ENCODE results near the gene SHANK1.

Gene SHANK1

DNA sequence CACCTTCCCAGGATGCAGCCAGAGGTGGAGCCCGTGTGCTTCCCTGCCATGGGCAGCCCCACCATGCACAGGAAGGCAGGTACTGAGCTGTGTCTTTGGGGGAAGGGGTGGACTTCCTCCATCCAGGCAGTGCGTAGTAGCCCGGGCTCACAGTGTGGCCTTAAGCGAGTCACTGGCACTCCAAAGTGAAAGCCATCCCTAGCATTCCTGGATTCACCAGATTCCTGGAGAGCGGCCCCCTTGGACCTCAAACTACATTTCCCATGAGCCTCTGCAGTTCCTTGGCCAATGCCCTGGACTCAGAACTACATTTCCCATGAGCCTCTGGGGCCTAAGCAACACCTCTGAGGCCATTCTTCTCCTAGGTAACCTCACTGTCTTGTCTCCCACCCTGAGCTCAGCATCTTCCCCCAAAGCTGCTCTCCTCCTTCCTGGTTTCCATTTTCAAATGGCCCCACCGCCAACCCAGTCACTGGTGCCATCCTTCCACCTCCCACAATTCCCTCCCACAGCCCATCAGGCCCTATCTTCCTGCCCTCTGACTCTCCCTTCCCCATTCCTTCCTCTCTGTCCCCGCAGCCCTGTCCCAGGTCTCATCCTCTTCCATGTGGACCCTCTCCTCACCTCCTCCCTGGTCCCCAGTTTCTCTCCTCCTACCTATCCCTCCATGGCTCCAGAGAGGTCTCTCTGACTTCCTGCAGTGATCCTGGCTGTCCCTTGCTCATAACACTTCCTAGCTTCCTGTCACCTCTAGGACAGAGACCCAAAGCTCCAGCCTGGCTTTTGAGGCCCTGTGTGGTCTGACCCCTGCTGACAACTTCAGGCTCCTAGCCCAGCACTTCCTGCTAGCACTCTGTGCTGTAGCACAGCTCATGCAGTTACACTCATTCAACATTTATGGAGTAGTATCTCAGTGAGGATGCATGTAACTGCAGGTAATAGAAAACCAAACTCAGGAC is 69.9 kb downstream of the SHANK1 start, which contains the start of gene C19orf81:
Gene C19orf81, plus strand, starts transcription at position 13 of the 959 bp plus-strand sequence. Its CDS starts 0 bp downstream, at position 13.
- Histone ChIP-seq H3K9ac (ENCODE audit: low read length) (no peak within 1 kb of the TSS), H3K27ac (ENCODE audit: low read depth, low read length) (no peak within 1 kb of the TSS), H3K4me3 (ENCODE audit: low read depth in 1 of 2, low read length in 2 of 2) (no peak within 1 kb of the TSS), H3K36me3 (ENCODE audit: insufficient read depth, low read length) (no peaks in the 10 kb centered on the region), H3K9me3 (ENCODE audit: low read length) (peaks cover 1% of the 10 kb centered on the region), H3K4me1 (ENCODE audit: insufficient read depth, low read length) (no peaks in the 10 kb centered on the region), H3K27me3 (ENCODE audit: control insufficient read depth in 1 of 2, insufficient read depth in 2 of 2, low read length in 2 of 2) (peaks cover 13 to 23% of the 10 kb centered on the region in 2 donors)

DNA sequence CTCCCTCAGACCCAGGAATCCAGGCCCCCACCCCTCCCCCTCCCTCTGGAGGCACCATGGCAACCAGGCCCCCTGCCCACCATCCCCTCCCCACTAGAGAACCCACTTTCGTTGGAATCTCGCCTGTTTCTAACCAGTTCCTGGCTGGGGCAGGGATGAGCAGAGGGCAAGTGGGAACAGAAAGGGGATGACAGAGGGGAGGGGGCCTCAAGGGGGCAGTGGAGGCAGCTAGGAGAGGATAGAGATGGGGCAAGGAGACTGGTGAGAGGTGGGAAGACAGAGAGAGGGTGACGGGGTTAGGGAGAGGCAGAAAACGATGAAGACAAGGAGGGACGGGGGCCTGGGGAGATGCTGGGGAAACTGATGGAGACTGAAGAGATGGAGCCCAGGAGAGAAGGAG is 70.9 kb downstream of the SHANK1 start:
- no peak overlapping the region for H3K4me3 ChIP-seq (ENCODE audit: low read depth in 1 of 2, low read length in 2 of 2)
- no peaks in the 10 kb centered on the region for H3K4me1 ChIP-seq (ENCODE audit: insufficient read depth, low read length)
- H3K27me3 ChIP-seq (ENCODE audit: control insufficient read depth in 1 of 2, insufficient read depth in 2 of 2, low read length in 2 of 2): peaks cover 13 to 23% of the 10 kb centered on the region in 2 donors
- no peak overlapping the region for H3K27ac ChIP-seq (ENCODE audit: low read depth, low read length)
- H3K9me3 ChIP-seq (ENCODE audit: low read length): no peaks in the 10 kb centered on the region
- H3K36me3 ChIP-seq (ENCODE audit: insufficient read depth, low read length): no peaks in the 10 kb centered on the region
- no peak overlapping the region for H3K9ac ChIP-seq (ENCODE audit: low read length)

DNA sequence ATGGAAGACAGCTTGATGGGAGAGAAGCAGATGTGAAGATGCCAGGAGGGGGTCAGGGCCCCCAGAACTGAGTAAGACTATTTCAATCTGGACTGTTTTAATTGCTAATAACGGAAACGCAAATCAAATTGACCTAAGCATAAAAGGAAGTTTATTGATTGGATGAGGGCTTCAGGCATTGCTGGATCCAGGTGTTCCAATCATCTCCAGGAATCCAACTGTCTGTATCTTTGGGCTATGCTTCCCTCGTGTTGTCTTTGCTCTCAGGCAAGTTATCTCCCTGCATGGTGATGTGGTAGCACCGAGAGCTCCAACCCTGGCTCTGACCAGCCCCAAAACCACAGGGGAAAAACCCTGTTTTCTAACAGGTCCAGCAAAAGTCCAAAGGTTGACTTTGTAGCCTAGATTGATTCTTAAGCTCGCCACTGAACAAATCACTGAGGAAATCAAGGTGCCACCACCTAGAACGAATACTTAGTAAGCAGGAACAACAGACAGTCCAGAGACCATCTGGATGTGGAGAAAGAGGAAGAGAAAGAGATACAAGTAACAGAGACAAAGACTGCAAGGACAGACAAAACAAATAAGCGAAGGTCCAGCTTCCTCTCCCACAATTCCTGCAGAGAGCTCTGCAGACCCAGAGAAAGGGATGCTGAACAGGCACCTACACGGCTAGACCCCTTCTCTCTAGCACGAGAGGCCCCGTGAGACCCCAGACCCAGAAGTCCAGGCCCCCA is 71.6 kb downstream of the SHANK1 start:
- no peaks in the 10 kb centered on the region for H3K36me3 ChIP-seq (ENCODE audit: insufficient read depth, low read length)
- H3K9me3 ChIP-seq (ENCODE audit: low read length): no peaks in the 10 kb centered on the region
- no peak overlapping the region for H3K27ac ChIP-seq (ENCODE audit: low read depth, low read length)
- no peak overlapping the region for H3K9ac ChIP-seq (ENCODE audit: low read length)
- no peaks in the 10 kb centered on the region for H3K4me1 ChIP-seq (ENCODE audit: insufficient read depth, low read length)
- peaks cover 13 to 23% of the 10 kb centered on the region in 2 donors for H3K27me3 ChIP-seq (ENCODE audit: control insufficient read depth in 1 of 2, insufficient read depth in 2 of 2, low read length in 2 of 2)
- H3K4me3 ChIP-seq (ENCODE audit: low read depth in 1 of 2, low read length in 2 of 2): no peak overlapping the region

DNA sequence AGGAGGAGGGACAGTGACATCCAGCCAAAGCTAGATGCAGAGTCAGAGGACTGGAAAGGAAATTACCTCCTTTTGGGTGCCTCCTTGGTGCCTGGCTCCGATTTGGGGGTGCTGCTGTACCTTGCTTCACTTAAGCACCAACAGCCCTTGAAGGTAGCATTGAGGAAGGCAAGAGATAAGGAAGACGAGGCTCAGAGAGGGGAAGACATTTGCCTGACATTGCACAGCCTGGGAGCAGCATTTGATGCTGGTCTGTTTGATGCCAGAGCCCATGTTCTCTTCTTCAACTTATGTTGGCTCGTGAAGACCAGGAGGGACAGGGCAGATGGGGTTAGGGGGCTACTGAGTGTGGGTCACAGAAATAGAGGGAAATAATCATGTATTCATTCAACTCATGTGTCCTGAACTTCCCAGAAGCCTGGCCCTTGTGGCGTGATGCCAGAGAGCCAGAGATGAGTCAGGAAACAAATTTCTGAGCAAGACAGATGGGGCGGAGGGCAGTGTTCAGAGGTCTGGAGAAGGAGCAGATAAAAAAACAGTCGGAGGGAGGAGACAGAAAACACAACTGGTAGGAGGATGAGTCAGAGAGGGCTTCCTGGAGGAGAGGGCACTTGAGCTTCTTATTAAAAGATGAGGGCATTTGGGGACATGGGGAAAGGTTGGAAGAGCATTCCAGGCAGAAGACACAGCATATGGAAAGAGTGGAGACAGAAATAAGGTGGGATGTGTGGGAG is 73.4 kb downstream of the SHANK1 start:
- Histone ChIP-seq H3K9ac (ENCODE audit: low read length) (no peak overlapping the region), H3K4me1 (ENCODE audit: insufficient read depth, low read length) (no peaks in the 10 kb centered on the region), H3K27ac (ENCODE audit: low read depth, low read length) (no peak overlapping the region), H3K9me3 (ENCODE audit: low read length) (no peaks in the 10 kb centered on the region), H3K36me3 (ENCODE audit: insufficient read depth, low read length) (no peaks in the 10 kb centered on the region), H3K27me3 (ENCODE audit: control insufficient read depth in 1 of 2, insufficient read depth in 2 of 2, low read length in 2 of 2) (peaks cover 5 to 29% of the 10 kb centered on the region in 2 donors), H3K4me3 (ENCODE audit: low read depth in 1 of 2, low read length in 2 of 2) (no peak overlapping the region)

DNA sequence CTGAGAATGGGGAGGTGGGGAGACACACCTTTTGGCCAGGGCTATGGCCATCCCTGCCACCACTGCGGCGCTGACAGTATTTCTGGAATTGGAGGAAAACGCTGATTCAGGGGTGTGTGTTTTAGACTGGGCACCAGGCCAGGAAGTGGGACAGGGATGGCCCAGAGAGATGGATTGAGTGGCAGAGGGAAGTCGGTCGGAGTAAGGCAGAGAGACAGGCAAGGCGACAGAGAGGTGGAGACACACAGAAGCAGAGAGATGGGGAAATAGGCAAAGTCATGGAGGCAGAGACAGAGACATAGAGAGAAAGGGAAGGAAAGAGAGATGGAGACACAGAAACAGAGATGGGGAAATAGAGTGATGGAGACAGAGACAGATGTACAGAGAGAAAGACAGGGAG is 74.5 kb downstream of the SHANK1 start:
- H3K9me3 ChIP-seq (ENCODE audit: low read length): no peaks in the 10 kb centered on the region
- no peak overlapping the region for H3K4me3 ChIP-seq (ENCODE audit: low read depth in 1 of 2, low read length in 2 of 2)
- no peak overlapping the region for H3K9ac ChIP-seq (ENCODE audit: low read length)
- no peaks in the 10 kb centered on the region for H3K4me1 ChIP-seq (ENCODE audit: insufficient read depth, low read length)
- no peak overlapping the region for H3K27ac ChIP-seq (ENCODE audit: low read depth, low read length)
- H3K36me3 ChIP-seq (ENCODE audit: insufficient read depth, low read length): no peaks in the 10 kb centered on the region
- H3K27me3 ChIP-seq (ENCODE audit: control insufficient read depth in 1 of 2, insufficient read depth in 2 of 2, low read length in 2 of 2): peaks cover 5 to 33% of the 10 kb centered on the region in 2 donors

DNA sequence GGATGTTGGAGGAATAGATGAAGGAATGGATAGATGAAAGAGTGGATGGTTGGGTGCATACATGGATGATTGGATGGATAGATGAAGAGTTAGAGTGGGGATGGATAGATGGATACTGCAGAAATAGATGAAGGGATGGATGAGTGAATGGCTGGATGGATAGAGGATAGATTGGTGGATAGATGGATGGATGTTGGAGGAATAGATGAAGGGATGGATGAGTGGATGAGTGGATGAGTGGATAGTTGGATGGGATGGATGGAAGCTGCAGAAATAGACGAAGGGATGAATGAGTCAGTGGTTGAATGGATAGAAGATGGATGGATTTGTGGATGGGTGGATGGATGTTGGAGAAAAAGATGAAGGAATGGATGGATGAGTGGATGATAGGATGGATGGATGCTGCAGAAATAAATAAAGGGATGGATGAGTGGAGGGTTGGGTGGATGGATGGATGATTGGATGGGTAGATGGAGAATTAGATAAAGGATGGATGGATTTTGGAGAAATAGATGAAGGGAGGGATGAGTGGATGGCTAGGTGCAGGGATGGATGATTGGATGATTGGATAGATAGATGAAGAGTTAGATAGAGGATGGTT is 75.2 kb downstream of the SHANK1 start:
- no peaks in the 10 kb centered on the region for H3K4me1 ChIP-seq (ENCODE audit: insufficient read depth, low read length)
- H3K36me3 ChIP-seq (ENCODE audit: insufficient read depth, low read length): no peaks in the 10 kb centered on the region
- no peak overlapping the region for H3K27ac ChIP-seq (ENCODE audit: low read depth, low read length)
- peaks cover 5 to 32% of the 10 kb centered on the region in 2 donors for H3K27me3 ChIP-seq (ENCODE audit: control insufficient read depth in 1 of 2, insufficient read depth in 2 of 2, low read length in 2 of 2)
- H3K9me3 ChIP-seq (ENCODE audit: low read length): no peaks in the 10 kb centered on the region
- no peak overlapping the region for H3K9ac ChIP-seq (ENCODE audit: low read length)
- no peak overlapping the region for H3K4me3 ChIP-seq (ENCODE audit: low read depth in 1 of 2, low read length in 2 of 2)

DNA sequence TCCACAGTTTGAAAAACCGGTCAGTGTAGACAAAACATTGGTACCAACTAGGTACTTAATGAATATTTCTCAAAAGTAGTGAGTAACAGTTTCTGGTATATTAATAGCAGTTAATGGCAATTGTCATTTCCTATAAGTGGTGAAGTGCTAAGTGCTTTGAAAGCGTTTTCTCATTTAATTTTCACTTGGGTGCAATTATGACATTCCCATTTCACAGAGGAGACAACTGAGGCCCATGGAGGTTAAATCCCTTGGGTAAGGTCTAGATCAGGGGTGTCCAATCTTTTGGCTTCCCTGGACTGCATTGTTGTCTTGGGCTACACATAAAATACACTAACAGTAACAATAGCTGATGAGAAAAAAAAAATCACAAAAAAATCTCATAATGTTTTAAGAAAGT is 79.2 kb downstream of the SHANK1 start:
- Histone ChIP-seq H3K4me3 (ENCODE audit: low read depth in 1 of 2, low read length in 2 of 2) (no peak overlapping the region), H3K27ac (ENCODE audit: low read depth, low read length) (no peak overlapping the region), H3K9me3 (ENCODE audit: low read length) (no peaks in the 10 kb centered on the region), H3K9ac (ENCODE audit: low read length) (no peak overlapping the region), H3K4me1 (ENCODE audit: insufficient read depth, low read length) (no peaks in the 10 kb centered on the region), H3K27me3 (ENCODE audit: control insufficient read depth in 1 of 2, insufficient read depth in 2 of 2, low read length in 2 of 2) (peaks cover 6 to 35% of the 10 kb centered on the region in 2 donors), H3K36me3 (ENCODE audit: insufficient read depth, low read length) (no peaks in the 10 kb centered on the region)

DNA sequence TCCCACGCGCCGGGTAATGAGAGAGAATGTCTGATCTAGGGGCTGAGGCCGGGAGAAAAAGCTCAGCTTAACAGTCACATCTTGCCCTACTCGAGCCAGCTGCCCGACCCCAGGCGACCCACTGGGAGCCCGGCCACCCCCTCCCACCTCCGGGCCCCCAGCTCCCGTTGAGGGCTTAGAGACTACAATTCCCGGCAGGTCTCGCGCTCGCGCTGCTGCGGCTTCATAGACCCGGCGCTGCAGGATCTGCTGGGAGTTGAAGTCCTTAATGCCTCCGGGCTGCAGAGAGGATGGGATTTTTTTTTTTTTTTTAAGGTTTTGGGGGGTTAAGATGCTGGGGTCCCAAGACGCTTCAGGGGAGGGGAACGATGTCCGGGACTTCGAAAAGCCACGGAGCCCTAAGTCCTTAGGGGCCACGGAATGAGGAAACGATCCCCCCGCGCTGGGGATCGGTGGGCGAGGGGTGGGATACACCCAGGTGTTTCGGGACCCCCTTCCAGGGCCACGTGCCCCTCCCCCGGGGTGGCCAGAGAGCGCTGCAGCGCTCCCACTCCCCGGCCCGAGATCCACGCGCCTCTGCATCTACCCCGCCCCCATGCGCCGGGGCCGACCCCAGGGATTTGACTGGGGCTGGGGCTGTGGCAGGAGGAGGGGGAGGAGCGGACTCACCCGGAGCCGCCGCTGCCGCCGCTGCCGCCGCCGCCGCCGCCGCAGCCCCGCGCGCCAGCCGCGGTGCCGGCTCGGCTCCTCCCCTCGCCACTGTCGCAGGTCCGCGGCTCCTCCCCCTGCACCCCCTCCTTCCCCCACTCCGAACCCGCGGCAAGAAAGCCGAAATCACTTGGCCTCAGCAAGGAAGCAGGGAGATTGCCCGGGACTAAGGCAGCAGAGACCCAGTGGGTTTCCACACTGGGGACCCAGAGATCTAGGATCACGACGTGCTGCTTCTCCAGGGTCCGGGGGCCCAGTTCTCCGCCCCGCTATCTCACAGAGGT is 80.2 kb downstream of the SHANK1 start, which contains the start of gene SYT3:
Gene SYT3, minus strand, starts transcription at position 761 of the 992 bp plus-strand sequence. CDS start 2,470 bp downstream, outside the sequence.
- Histone ChIP-seq H3K27ac (ENCODE audit: low read depth, low read length) (no peak within 1 kb of the TSS), H3K4me1 (ENCODE audit: insufficient read depth, low read length) (no peaks in the 10 kb centered on the region), H3K9ac (ENCODE audit: low read length) (no peak within 1 kb of the TSS), H3K9me3 (ENCODE audit: low read length) (peaks cover under 1% of the 10 kb centered on the region), H3K27me3 (ENCODE audit: control insufficient read depth in 1 of 2, insufficient read depth in 2 of 2, low read length in 2 of 2) (peaks cover 6 to 35% of the 10 kb centered on the region in 2 donors), H3K36me3 (ENCODE audit: insufficient read depth, low read length) (no peaks in the 10 kb centered on the region), H3K4me3 (ENCODE audit: low read depth in 1 of 2, low read length in 2 of 2) (peak within 1 kb of the TSS in 1 of 2 donors; percentile 42)

DNA sequence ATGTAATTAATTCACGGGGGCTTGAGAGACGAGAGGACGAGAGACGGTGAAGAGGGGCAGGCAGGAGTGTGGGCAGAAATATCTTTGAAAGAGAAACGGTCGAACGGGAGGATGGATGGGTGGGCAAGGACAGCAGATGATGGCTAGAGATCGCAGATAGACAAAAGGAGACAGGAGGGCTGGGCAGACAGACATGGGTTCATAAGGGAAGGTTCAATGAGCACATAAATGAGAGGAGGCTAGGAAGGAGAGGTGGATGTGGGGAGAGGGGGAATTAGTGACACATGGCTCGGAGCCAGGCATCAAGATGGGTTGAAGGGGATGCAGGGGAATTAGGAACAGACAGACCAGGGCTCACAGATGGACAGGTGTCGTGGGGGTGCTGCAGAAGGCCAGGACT is 81.0 kb downstream of the SHANK1 start:
- Histone ChIP-seq H3K36me3 (ENCODE audit: insufficient read depth, low read length) (no peaks in the 10 kb centered on the region), H3K27ac (ENCODE audit: low read depth, low read length) (no peak overlapping the region), H3K9me3 (ENCODE audit: low read length) (peaks cover 9% of the 10 kb centered on the region), H3K4me3 (ENCODE audit: low read depth in 1 of 2, low read length in 2 of 2) (no peak overlapping the region), H3K4me1 (ENCODE audit: insufficient read depth, low read length) (no peaks in the 10 kb centered on the region), H3K27me3 (ENCODE audit: control insufficient read depth in 1 of 2, insufficient read depth in 2 of 2, low read length in 2 of 2) (peaks cover 6 to 35% of the 10 kb centered on the region in 2 donors), H3K9ac (ENCODE audit: low read length) (no peak overlapping the region)
